ENCODE measurements around the gene ROR1.

DNA sequence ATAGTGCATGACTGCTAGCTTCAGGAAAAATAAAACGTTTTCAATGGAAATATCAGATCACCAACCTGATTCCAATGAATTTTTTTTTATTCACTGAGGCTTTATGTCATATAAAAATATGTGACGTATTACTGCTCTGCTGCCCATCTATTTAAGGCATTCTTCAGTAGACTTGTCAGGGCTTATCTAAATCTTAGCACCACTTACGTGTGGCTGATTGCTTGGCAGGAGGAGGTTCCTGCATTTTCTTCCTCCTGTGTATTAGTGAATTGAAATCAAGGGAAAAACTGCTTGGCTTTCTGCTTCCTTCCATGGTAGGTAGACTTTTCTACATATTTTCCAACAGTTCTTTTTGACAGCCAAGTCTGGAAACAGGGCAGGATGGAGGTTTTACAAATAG lies 80.3 kb downstream of the ROR1 start:
- TF ChIP-seq, protein P1, sequence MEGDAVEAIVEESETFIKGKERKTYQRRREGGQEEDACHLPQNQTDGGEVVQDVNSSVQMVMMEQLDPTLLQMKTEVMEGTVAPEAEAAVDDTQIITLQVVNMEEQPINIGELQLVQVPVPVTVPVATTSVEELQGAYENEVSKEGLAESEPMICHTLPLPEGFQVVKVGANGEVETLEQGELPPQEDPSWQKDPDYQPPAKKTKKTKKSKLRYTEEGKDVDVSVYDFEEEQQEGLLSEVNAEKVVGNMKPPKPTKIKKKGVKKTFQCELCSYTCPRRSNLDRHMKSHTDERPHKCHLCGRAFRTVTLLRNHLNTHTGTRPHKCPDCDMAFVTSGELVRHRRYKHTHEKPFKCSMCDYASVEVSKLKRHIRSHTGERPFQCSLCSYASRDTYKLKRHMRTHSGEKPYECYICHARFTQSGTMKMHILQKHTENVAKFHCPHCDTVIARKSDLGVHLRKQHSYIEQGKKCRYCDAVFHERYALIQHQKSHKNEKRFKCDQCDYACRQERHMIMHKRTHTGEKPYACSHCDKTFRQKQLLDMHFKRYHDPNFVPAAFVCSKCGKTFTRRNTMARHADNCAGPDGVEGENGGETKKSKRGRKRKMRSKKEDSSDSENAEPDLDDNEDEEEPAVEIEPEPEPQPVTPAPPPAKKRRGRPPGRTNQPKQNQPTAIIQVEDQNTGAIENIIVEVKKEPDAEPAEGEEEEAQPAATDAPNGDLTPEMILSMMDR (IDR thresholded peaks at IDR 0.05), result no peak
- TF ChIP-seq POLR2A (IDR thresholded peaks at IDR 0.05), result no peak

Measured in testis (tissue), 2 donors.